LoVo (cell line): ENCODE data around the gene SUPT20H.

ENCODE experiments used
- DNase-seq: peaks from one replicate; pipeline ENCODE4 v3.0.0-alpha.2; 2016; ENCODE audit warnings: low spot score

Gene SUPT20H

DNA sequence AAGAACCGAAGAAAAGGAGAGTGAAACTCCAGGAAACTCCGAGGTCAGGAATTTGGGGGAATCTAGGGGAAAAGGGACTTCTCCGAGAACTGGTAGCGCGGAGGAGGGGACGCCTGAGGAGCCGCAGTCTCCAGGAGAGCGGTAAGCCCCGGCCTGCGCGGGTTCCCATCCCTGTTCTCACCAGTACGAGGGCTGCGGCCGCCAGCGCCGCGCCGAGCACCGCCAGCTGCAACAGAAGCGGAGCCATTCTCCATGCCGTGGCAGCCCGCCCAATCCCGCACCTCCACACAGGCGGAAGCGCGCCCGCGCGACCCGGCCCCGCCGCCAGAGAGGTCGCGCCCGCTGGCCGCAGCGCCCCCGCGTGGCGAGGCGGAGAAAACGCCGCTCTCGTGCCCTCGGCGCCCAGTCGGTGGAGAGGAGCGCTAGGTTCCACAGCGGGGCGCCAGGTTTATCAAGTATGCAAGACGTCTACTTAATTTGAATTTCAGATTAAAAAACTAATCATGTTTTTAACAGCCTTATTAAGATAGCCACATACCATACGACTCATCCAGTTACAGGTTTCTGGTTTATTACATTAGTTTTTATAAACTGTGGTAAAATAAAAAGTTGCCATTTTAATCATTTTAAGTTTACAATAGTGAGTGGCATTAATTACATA is 60.3 kb downstream of the SUPT20H start, which contains the start of gene ALG5:
TSS of gene ALG5 (minus strand) at position 287 of the 661 bp plus-strand sequence. CDS start at position 247, 40 bp downstream.
- DNase-seq: peak; percentile 91

DNA sequence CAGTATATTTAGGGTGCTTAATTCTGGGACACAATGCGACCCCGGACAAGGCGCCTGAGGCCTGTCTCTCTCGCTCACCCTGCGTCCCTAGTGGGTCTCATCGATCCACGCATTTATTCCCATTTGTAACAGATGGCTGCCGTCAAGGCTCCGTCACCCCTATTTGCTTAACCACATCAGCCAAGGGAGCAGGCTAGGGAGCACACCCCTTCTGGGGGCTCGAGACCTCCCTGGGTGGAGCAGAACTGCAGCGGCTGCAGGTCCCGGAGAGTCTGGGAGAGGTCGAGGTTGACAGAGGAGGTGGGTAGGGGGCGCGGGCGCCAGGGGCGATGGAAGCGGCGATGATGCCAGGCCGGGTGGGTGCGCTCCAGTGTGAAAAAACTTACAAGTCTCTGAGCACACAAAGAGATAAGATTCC is 60.9 kb downstream of the SUPT20H start:
- peak; percentile 11 for DNase-seq

DNA sequence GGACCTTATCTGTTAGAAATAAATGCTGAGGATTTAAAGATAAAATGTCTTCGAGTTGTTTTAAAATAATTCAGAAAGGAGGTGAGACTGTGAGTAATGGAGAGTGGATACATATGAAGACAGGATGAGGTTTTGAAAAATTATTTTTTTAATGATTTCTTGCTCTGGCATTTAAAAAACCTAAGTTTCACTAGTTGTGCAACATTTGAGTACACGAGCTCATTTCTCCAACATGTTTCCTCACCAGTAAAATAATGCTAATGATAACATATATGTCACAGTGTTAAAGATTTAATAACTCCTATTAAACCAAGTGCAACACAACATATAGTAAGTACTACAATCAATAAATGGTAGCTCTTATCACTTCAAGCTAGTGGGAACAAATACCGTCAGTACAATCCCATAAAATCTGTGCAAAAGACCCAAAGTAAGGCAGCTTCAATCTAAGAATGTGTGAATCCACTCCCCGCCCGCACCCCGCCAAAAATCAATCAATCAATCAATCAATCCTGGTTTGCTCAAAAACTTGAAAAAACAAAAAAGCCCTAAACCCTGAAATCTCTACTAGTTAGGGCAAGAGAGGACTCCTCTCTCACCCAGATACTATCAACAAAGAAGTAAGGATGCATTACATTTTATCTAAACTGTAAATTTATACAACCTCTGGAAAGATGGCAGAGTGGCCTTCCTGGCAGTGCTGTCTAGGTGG is 61.6 kb downstream of the SUPT20H start:
- DNase-seq: no peak

DNA sequence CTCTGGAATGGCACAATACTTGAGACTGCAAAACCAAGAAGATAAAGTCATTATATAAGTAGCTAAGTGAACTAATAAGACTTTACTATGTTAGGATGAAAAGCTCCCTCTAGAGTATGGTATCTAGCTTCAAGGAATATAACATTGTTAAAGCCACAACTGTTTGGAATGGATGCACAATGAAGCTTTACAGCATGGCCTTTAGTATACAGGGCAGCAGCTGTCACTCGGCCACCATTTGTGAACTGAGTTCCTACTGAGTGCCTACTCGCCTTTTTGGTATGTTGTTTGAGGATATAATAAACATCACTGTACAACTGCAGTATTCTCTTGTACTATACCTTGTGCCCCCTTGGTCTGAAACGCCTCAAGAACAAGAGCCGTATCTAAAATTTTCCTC is 67.1 kb downstream of the SUPT20H start:
- no peak for DNase-seq

DNA sequence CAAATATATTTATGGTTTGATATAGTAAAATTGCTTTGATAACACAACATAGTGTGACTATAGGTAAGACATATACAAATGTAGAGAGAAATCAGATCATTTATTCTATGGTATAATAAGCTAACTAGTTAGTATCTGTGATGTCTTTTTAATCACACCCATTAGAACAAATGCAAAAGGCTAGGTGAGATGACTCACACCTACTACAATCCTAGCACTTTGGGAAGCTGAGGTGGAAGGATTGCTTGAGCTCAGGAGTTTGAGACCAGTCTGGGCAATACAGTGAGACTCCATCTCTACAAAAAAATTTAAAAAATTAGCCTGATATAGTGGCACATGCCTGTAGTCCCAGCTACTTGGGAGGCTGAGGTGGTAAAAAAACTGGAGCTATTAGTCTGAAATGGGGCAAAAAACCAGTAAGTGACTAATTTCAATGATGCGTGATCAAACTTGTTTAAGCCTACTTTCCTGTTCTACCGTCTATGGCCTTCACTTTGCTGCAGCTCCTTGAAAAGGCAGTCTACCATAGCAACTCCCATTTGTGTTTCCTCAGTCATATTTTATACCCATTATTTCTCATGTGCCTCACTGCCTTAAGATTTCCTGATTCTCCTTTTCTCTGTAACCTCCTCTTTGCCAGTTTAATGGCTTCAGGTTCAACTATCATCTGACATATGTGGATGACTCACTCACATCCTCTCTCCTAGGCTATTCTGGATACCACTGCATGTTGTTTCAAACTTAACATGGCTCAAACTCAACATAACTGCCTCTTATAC is 72.8 kb downstream of the SUPT20H start:
- DNase-seq: no peak

DNA sequence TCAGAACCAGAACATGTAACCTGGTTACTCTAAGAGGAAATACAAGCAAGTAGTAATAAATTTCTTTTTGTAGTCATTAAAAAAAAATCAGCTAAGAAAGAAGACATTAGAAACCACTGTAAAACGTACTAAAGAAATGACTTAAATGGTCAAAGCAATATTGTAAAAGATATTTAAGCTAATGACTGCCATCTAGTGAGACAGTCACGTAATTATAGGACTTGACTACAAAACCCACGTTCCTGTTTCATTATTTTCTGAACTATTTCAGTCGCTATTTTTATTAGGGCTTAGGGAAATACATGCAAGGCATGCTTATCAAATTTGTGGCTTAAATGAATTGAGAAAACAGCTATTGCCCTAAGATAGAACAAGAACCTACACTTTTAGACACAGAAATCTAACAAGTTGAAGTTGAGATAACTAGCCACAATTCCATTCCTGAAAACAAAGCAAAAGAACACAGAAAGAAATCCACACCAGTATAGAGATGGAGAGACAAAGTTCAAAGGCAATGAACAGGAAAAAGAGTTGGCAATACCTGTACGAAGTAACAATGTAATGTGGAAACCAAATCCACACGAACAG is 78.2 kb downstream of the SUPT20H start:
- DNase-seq: peak; percentile 15

DNA sequence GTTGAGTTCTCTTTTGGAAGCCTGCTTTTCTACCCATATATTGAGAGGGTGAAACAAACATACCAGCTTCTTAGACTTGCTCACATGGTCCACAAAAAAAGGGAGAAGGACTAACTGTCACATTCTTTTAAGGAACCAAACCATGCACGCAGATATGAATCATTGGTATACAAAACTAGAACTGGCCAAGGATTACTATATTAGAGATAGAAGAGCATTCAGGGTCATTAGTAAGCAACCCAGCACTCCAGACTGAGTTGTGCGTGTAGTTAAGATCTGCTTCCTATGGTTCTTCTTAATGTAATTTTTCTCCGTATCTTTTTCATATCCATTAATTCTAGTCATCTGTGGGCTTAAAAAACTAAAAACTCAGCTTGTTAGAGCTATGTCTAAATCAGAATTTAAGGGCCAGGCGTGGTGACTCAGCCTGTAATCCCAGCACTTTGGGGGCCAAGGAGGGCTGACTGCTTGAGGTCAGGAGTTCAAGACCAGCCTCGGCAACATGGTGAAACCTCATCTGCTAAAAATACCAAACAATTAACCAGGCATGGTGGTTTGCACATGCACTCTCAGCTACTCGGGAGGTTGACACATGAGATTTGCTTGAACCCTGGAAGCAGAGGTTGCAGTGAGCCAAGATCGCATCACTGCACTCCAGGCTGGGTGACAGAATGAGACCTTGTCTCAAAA is 80.0 kb downstream of the SUPT20H start:
- no peak for DNase-seq

DNA sequence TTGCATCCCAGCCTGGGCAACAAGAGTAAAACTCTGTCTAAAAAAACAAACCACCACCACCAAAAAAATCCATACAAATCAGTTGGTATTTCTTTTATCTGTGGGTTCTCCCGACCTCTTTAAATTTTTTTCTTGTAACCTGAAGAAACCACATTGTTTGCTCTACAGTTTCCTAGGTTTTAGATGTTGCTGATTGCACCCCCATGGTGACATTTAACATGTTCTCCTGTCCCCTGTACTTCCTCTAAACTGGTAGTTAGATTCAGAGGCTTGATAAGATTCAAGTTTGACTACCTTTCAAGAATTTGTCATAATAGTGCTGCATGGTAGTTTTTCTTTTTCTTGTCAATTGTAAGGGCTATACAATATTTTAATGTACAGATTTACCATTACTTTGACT is 84.3 kb downstream of the SUPT20H start:
- no peak for DNase-seq

DNA sequence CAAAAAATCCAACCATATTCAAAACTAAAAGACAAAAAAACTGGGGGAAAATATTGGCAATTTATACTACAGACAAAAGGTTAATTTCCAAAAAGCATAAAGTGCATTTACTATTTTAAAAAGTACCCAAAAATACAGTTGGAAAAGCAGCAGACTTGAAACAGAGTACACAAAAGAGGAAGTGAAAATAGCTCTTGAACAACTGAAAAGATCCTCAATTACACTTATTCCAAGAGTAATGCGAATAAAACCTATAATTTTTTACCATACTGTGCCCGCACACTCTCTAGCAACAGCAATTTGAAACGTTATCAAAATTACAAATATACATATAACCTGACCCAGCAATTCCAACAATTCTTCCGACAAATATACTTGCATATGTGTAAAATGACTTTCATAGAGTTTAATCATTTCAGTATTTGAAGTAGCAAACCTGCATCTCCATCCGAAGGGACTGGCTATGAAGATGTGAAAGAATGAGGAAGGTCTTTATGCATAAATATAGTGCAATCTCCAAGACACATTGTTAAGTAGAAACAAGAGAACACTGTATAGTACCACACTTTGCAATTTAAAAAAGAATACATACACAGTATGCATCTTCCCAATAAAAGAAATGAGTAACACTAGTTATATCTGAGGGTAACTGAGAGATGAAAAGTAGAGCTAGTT is 85.7 kb downstream of the SUPT20H start:
- DNase-seq: no peak

DNA sequence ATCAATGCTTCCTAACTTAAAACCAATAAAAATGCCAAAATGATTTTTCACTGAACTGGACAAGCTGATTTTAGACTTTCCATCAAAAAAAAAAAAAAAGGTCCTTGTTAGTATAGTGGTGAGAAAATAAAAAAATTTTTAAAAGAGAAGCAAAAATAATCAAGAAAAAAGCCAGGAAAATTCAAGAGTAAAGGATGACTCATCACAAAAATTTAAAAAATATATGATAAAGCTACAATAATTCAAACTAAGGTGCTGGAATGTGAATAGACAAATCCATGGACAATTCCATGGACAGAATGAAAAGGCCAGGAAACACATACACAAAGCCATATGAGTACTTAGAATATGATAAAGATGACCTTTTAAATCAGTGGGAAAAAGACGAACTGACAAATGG is 86.5 kb downstream of the SUPT20H start:
- DNase-seq: no peak

DNA sequence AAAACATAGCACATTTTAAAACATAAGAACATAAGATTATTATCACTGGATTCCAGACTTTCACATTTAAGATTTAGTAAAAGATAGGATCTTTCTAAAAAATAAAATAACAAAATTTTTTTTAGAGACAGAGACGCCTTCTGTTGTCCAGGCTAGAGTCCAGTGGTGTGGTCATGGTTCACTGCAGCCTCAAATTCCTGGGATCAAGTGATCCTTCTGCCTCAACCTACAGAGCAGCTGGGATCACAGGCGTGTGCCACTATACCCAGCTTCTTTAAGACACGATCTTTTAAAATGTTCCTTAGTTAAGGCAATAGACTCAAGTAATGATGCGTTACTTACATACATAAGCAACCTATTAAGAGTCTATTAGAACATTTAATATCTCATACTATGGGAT is 93.1 kb downstream of the SUPT20H start:
- no peak for DNase-seq

DNA sequence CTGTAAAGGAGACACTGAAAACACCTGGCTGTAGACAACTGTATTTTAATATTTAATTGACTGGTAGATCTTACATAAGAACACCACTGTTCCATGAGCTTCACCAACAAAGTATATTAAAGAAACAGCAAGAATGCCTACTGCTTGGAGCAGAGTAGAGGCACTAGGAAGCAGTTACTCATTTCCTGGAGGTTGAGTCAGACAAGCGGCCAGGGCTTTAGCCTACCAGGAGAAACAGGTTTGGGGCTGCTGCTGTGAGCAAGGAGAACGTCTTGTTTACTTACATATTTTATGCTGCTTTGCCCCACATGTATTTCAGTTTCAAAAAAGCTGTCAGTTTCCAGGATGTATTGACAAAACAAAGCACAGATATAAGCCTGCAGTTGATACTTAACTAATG is 93.7 kb downstream of the SUPT20H start:
- DNase-seq: no peak

DNA sequence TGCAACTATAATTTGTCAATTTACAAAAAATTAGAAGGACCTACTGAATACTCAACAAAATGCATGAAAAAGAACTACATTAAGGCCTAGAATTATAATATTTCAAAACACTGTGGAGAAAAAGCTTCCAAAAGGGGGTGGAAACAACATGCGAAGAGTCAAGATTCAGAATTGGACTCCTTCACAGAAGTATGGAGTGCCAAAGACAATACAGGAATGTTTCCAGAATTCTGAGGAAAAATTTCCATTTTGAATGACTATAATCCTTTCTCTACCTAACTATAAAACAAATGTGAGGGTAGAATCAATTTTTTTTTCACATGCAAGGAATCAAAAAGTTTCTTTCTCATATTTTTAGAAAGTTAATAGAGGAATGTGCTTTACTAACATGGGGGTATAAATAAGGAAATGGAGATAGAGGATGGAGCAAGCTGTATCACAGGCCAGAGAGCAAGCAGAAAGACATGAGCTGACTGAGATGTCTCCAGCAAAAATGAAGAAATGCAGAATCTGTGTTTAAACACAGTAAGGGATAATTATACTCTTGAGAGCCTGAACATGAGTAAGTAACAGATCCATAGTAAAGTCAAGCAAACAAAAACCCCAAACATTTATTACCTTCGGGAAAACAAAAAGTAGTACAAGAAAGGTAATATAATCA is 99.9 kb downstream of the SUPT20H start:
- DNase-seq: no peak
